Smooth muscle cell of the coronary artery (primary cell): ENCODE measurements around the gene OR52K1. TPM values are rescaled to one million over a fixed set of nuclear protein-coding genes. Genes with fewer than 3 reads are reported as not detected.

Source experiments
- total RNA-seq: library from RNA; depleted of rRNA; stranded (reverse); fragments of >200 nt; gene quantifications from 2 replicates; pipeline ENCODE4 v1.2.3, GENCODE V29; 2014; ENCODE audit warnings: low replicate concordance

Gene OR52K1
- total RNA-seq = not detected in 2 replicates

DNA sequence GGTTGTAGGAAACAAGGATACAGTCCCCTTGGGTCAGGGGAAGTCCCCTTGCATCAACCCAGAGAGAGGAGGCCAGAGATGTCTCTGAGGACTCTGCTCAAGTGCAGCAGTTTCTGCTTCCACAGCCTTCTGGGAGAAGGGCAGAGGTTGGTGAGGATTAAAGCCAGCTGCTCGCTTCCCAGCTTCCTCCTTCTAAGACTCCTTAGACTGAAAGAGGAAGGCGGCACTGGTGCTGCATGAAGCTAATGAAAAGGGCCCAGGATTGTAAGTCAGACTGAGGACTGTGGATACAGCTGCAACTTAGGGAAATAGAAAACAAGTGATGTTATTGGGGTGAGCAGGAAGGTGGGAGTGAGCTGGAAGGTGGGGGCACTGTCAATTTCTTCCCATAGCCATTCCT lies at the start of gene OR52K1:
TSS of gene OR52K1 (plus strand) at position 202 of the 400 bp plus-strand sequence. CDS start 6,255 bp downstream, outside the sequence.

DNA sequence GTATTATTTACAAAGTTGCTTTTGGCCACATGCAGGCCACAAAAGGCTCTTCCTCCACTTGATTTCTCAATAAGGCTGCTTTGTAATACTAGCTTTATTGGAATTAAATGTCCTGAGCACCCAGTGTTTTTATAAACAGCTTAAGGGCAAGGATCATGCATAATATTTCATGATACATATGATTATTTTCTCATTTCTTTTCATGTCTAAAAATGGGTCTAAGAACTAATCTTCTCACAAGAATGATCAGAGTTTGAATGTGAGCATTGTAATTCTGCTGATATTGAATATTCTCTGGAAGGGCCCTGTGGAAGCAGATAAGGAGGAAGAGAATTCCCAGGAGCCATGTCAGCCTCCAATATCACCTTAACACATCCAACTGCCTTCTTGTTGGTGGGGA lies 33.5 kb upstream of the OR52K1 start, which contains the start of gene OR52K2:
TSS of gene OR52K2 (plus strand) at position 301 of the 400 bp plus-strand sequence. CDS start at position 346, 45 bp downstream.

Other genes with a start within 250 kb of the OR52K1 start
- not detected in 2 replicates for gene OR52B4, start 114.3 kb upstream of the OR52K1 start, total RNA-seq
- gene TRIM21, start 88.9 kb upstream of the OR52K1 start, total RNA-seq = 17.7 and 21.8 TPM in 2 replicates
- gene OR52K2, start 33.4 kb upstream of the OR52K1 start, total RNA-seq = not detected in 2 replicates
- not detected in 2 replicates for gene OR52M1, start 62.5 kb downstream of the OR52K1 start, total RNA-seq
- gene OR52I2, start 99.1 kb downstream of the OR52K1 start, total RNA-seq = not detected in 2 replicates
- gene OR52I1, start 111.4 kb downstream of the OR52K1 start, total RNA-seq = not detected in 2 replicates
- 6.2 and 9.5 TPM in 2 replicates for gene TRIM68, start 125.6 kb downstream of the OR52K1 start, total RNA-seq
- gene OR51D1, start 154.8 kb downstream of the OR52K1 start, total RNA-seq = not detected in 2 replicates
- gene OR51E1, start 161.3 kb downstream of the OR52K1 start, total RNA-seq = not detected in 2 replicates
- under 0.01 TPM in 1 of 2 replicates, not detected in the other for gene OR51E2, start 215.2 kb downstream of the OR52K1 start, total RNA-seq
- gene MMP26, start 222.1 kb downstream of the OR52K1 start, total RNA-seq = not detected in 2 replicates